H9 (cell line): Measurements from ENCODE around the gene CES2. TPM values are rescaled to one million over a fixed set of nuclear protein-coding genes. Genes with fewer than 3 reads are reported as not detected.

Experiments used
- DNase-seq: peaks from one replicate; pipeline ENCODE4 v3.0.0-alpha.2; 2017
- H2AFZ ChIP-seq: one replicate; pipeline ENCODE4 v1.6.1; 2013; ENCODE audit warnings: mild to moderate bottlenecking, low read length, control low read depth, moderate library complexity
- H2AK5ac ChIP-seq: 2 replicates; pipeline ENCODE4 v1.6.1; 2013; ENCODE audit warnings: low read length, control low read depth, mixed read lengths; ENCODE audit not compliant: insufficient read length
- H2BK120ac ChIP-seq: one replicate; pipeline ENCODE4 v1.6.1; 2013; ENCODE audit warnings: low read depth, mild to moderate bottlenecking, low read length, control low read depth, inconsistent platforms; ENCODE audit not compliant: poor library complexity, severe bottlenecking
- H2BK12ac ChIP-seq: 2 replicates; pipeline ENCODE4 v1.6.1; 2013; ENCODE audit warnings: low read length, control low read depth, mixed read lengths, low read depth; ENCODE audit not compliant: insufficient read length
- H2BK15ac ChIP-seq: 2 replicates; pipeline ENCODE4 v1.6.1; 2013; ENCODE audit warnings: low read depth, low read length, control low read depth
- H2BK20ac ChIP-seq: one replicate; pipeline ENCODE4 v1.6.1; 2013; ENCODE audit warnings: low read depth, mild to moderate bottlenecking, low read length, control low read depth, inconsistent platforms; ENCODE audit not compliant: poor library complexity, severe bottlenecking
- H2BK5ac ChIP-seq: 2 replicates; pipeline ENCODE4 v1.6.1; 2013; ENCODE audit warnings: low read length, control low read depth, mixed read lengths; ENCODE audit not compliant: insufficient read length
- H3K14ac ChIP-seq: 2 replicates; pipeline ENCODE4 v1.6.1; 2013; ENCODE audit warnings: low read length, control low read depth; ENCODE audit not compliant: insufficient read depth
- H3K18ac ChIP-seq: 2 replicates; pipeline ENCODE4 v1.6.1; 2013; ENCODE audit warnings: low read depth, mild to moderate bottlenecking, mixed read lengths, low read length, control low read depth; ENCODE audit not compliant: insufficient read length
- H3K23ac ChIP-seq: 2 replicates; pipeline ENCODE4 v1.6.1; 2013; ENCODE audit warnings: low read length, control low read depth, mixed read lengths, low read depth; ENCODE audit not compliant: insufficient read length
- H3K23me2 ChIP-seq: 2 replicates; pipeline ENCODE4 v1.6.1; 2013; ENCODE audit warnings: low read depth, mild to moderate bottlenecking, mixed read lengths, low read length, control low read depth; ENCODE audit not compliant: insufficient read length, poor library complexity, severe bottlenecking
- H3K27ac ChIP-seq: 2 replicates; pipeline ENCODE4 v1.5.1; 2013; ENCODE audit warnings: low read length, control low read depth, mixed read lengths, low read depth; ENCODE audit not compliant: insufficient read length
- H3K27me3 ChIP-seq: 2 replicates; pipeline ENCODE4 v1.6.1; 2013; ENCODE audit warnings: low read length, control low read depth, inconsistent platforms; ENCODE audit not compliant: insufficient read depth
- H3K4ac ChIP-seq: 2 replicates; pipeline ENCODE4 v1.6.1; 2013; ENCODE audit warnings: low read depth, mild to moderate bottlenecking, control low read depth, inconsistent platforms, low read length, moderate library complexity
- H3K4me1 ChIP-seq: 2 replicates; pipeline ENCODE4 v1.6.1; 2013; ENCODE audit warnings: low read length, control low read depth, inconsistent platforms; ENCODE audit not compliant: insufficient read depth
- H3K4me2 ChIP-seq: 2 replicates; pipeline ENCODE4 v1.6.1; 2013; ENCODE audit warnings: low read length, control low read depth, mixed read lengths; ENCODE audit not compliant: insufficient read length, insufficient read depth
- H3K56ac ChIP-seq: 2 replicates; pipeline ENCODE4 v1.6.1; 2013; ENCODE audit warnings: low read depth, mild to moderate bottlenecking, mixed read lengths, low read length, control low read depth; ENCODE audit not compliant: insufficient read length
- H3K79me1 ChIP-seq: 2 replicates; pipeline ENCODE4 v1.6.1; 2013; ENCODE audit warnings: low read depth, mild to moderate bottlenecking, moderate library complexity, low read length, control low read depth, inconsistent platforms; ENCODE audit not compliant: insufficient read depth, poor library complexity, severe bottlenecking
- H3K79me2 ChIP-seq: 2 replicates; pipeline ENCODE4 v1.6.1; 2013; ENCODE audit warnings: low read length, control low read depth, inconsistent platforms; ENCODE audit not compliant: insufficient read depth
- H3K9ac ChIP-seq: 2 replicates; pipeline ENCODE4 v1.6.1; 2013; ENCODE audit warnings: low read length, control low read depth, mixed read lengths; ENCODE audit not compliant: insufficient read length; ENCODE audit errors: extremely low read depth
- H3K9me3 ChIP-seq: one replicate; pipeline ENCODE4 v1.6.1; 2013; ENCODE audit warnings: low read depth, low read length, inconsistent platforms; ENCODE audit not compliant: control insufficient read depth
- H3T11ph ChIP-seq: one replicate; pipeline ENCODE4 v1.6.1; 2013; ENCODE audit warnings: mild to moderate bottlenecking, low read length, control low read depth, inconsistent platforms
- H4K20me1 ChIP-seq: one replicate; pipeline ENCODE4 v1.6.1; 2013; ENCODE audit not compliant: control insufficient read depth, insufficient read length, insufficient read depth
- H4K5ac ChIP-seq: 2 replicates; pipeline ENCODE4 v1.6.1; 2013; ENCODE audit warnings: low read depth, mild to moderate bottlenecking, mixed read lengths, low read length, control low read depth; ENCODE audit not compliant: insufficient read length
- H4K8ac ChIP-seq: replicated peaks from 2 replicates; pipeline ENCODE4 v1.6.1; 2013; ENCODE audit warnings: low read length, control low read depth, mixed read lengths, low read depth; ENCODE audit not compliant: insufficient read length
- H4K91ac ChIP-seq: 2 replicates; pipeline ENCODE4 v1.6.1; 2013; ENCODE audit warnings: low read depth, mild to moderate bottlenecking, moderate library complexity, mixed read lengths, low read length, control low read depth; ENCODE audit not compliant: insufficient read length
- H3K27ac Mint-ChIP-seq, 3 experiments: 2 replicates in 2 of 3; 3 replicates in 1 of 3; pipeline ENCODE4 v1.8.0; 2020 to 2021; ENCODE audit warnings: mixed read lengths in 3 of 3, mild to moderate bottlenecking in 1 of 3, moderate library complexity in 1 of 3
- H3K27me3 Mint-ChIP-seq: 2 replicates; pipeline ENCODE4 v1.8.0; 2021; ENCODE audit warnings: low read depth, mild to moderate bottlenecking, moderate library complexity, mixed read lengths
- H3K36me3 Mint-ChIP-seq, 3 experiments: 2 replicates in 2 of 3; 3 replicates in 1 of 3; pipeline ENCODE4 v1.8.0; 2020 to 2021; ENCODE audit warnings: low read depth in 3 of 3, mixed read lengths in 3 of 3; ENCODE audit not compliant: insufficient read depth in 1 of 3
- H3K4me1 Mint-ChIP-seq, 2 experiments: 2 replicates each; pipeline ENCODE4 v1.8.0; 2020; ENCODE audit warnings: mixed read lengths in 2 of 2
- H3K4me3 Mint-ChIP-seq, 2 experiments: 2 replicates in 1 of 2; 3 replicates in 1 of 2; pipeline ENCODE4 v1.8.0; 2020 to 2021; ENCODE audit warnings: mild to moderate bottlenecking in 2 of 2, mixed read lengths in 2 of 2, moderate library complexity in 1 of 2
- H3K9me3 Mint-ChIP-seq, 2 experiments: 2 replicates in 1 of 2; 3 replicates in 1 of 2; pipeline ENCODE4 v1.8.0; 2020; ENCODE audit warnings: mild to moderate bottlenecking in 2 of 2, mixed read lengths in 2 of 2, moderate library complexity in 1 of 2
- CTCF ChIP-seq: fragments of 200-600 bp; sonication (generic); conservative IDR thresholded peaks from 3 replicates; pipeline ENCODE4 v1.8.0; 2021; ENCODE audit warnings: antibody characterized with exemption, mild to moderate bottlenecking
- WGBS: extraction: QIAGEN DNeasy Blood & Tissue Kit; methylation state at CpG from one replicate; pipeline ENCODE4 v1.1.7; 2013; ENCODE audit warnings: missing lambda C conversion rate, low lambda C conversion rate, mixed read lengths; ENCODE audit not compliant: insufficient read length; ENCODE audit errors: extremely low coverage; 5-methylcytosine and 5-hydroxymethylcytosine counted together
- total RNA-seq: library from RNA; stranded (reverse); gene quantifications from 2 replicates; pipeline ENCODE4 v1.2.1, GENCODE V29; 2021

Gene CES2
- total RNA-seq, 1 experiment from 2014 or later, result 28.2 TPM

GRCh38 chr16:66984892-66985311 is 49.6 kb downstream of the CES2 start:
- Histone ChIP-seq H3K14ac (no peak overlapping the region), H3K79me1 (no peaks in the 10 kb centered on the region), H2AFZ (no peak overlapping the region), H4K20me1 (no peaks in the 10 kb centered on the region), H2AK5ac (no peak overlapping the region), H4K91ac (no peak overlapping the region), H3K27me3 (no peaks in the 10 kb centered on the region), H2BK12ac (no peak overlapping the region), H3K23me2 (no peaks in the 10 kb centered on the region), H3K9ac (no peak overlapping the region), H3K4ac (no peak overlapping the region), H2BK15ac (no peak overlapping the region), H3K79me2 (no peaks in the 10 kb centered on the region), H4K8ac (no peak overlapping the region), H3K4me2 (no peak overlapping the region), H2BK120ac (no peak overlapping the region), H2BK5ac (no peak overlapping the region), H3K27ac (no peak overlapping the region), H3K56ac (no peak overlapping the region), H3K9me3 (no peaks in the 10 kb centered on the region), H2BK20ac (no peak overlapping the region), H3T11ph (no peak overlapping the region), H3K4me1 (no peaks in the 10 kb centered on the region), H3K23ac (no peak overlapping the region), H3K18ac (no peak overlapping the region), H4K5ac (no peak overlapping the region)
- Mint-ChIP-seq H3K4me1 (no peaks in the 10 kb centered on the region), H3K4me3 (no peak overlapping the region), H3K27me3 (peaks cover 15% of the 10 kb centered on the region), H3K36me3 (no peaks in the 10 kb centered on the region), H3K9me3 (no peaks in the 10 kb centered on the region), H3K27ac (no peak overlapping the region)
- no CpG with 5 or more reads among the region's 4 CpGs for whole genome bisulfite sequencing
- TF ChIP-seq CTCF, result no peak
- no peak for DNase-seq
